Measurements from ENCODE around the gene ASTL. TPM values are rescaled to one million over a fixed set of nuclear protein-coding genes. Genes with fewer than 3 reads are reported as not detected.

The ASTL gene
- polyA plus RNA-seq, 1 experiment: not detected

DNA sequence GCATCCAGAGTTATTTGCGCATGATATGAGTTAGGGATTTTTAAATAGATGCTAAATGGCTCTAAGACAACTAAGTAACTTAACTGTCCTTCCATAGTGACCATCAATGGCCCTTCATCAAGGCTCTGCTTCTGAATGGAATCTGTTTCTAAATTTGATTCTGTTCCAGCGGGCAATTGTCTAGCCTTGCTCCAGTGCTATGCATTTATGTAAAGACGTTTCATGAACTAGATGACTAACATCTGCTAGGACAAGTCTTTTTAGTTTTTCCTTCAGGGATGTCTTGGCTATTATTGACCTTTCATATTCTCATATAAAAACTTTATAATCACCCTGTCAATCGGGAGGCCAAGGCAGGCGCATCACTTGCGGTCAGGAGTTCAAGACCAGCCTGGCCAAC is 9.8 kb downstream of the ASTL start:
- no peak for DNase-seq (ENCODE audit: low read depth)
- CTCF ChIA-PET: interaction anchor here (2.2 kb wide), 1 partner anchor 12 kb away, joined by 7 read pairs; no protein-coding TSS in a partner anchor
- Histone ChIP-seq H3K4me3 (ENCODE audit: low read depth, low read length) (no peak overlapping the region), H3K36me3 (ENCODE audit: control insufficient read depth, insufficient read depth, low read length) (no peaks in the 10 kb centered on the region), H3K27me3 (ENCODE audit: control insufficient read depth, insufficient read depth, low read length) (peaks cover 3% of the 10 kb centered on the region)
- POLR2A ChIA-PET: no interaction called here
- TF ChIP-seq CTCF (IDR thresholded peaks at IDR 0.05; ENCODE audit: insufficient read depth, low read depth, low read length): no peak

GRCh38 chr2:96124406-96125265 is 13.7 kb downstream of the ASTL start:
- ChIA-PET CTCF (interaction anchor here (1.5 to 1.9 kb wide), 2 partner anchors 8 to 49 kb away, joined by 4 to 7 read pairs; partner anchors contain the start of gene ADRA2B), POLR2A (no interaction called here)
- no peak for DNase-seq (ENCODE audit: low read depth)
- Histone ChIP-seq H3K27me3 (ENCODE audit: control insufficient read depth, insufficient read depth, low read length) (peaks cover 20% of the 10 kb centered on the region), H3K4me3 (ENCODE audit: low read depth, low read length) (no peak overlapping the region), H3K36me3 (ENCODE audit: control insufficient read depth, insufficient read depth, low read length) (no peaks in the 10 kb centered on the region)
- TF ChIP-seq CTCF (IDR thresholded peaks at IDR 0.05; ENCODE audit: insufficient read depth, low read depth, low read length): no peak

DNA sequence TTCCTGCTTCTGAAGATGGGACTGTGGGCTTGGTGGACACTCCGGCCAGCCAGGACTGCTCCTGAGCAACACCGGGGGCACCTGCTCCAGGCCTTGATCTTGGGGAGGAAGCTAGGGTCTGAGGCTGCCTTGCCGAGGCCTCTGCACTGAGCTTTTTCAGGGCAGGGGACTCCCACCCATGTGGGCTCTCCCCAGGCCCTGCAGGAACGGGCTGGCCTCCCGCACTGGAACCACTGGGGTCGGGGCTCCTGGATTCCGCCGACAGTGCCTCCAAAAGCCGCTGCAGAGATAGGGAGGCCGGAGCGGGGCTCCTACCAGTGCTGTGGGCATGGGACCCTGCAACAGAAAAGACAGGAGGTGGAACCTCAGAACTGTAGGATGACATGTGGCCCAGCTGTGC is 14.4 kb downstream of the ASTL start:
- no peaks in the 10 kb centered on the region for H3K36me3 ChIP-seq (ENCODE audit: control insufficient read depth, insufficient read depth, low read length)
- no peak for TF ChIP-seq CTCF (IDR thresholded peaks at IDR 0.05; ENCODE audit: insufficient read depth, low read depth, low read length)
- peaks cover 25% of the 10 kb centered on the region for H3K27me3 ChIP-seq (ENCODE audit: control insufficient read depth, insufficient read depth, low read length)
- no peak for DNase-seq (ENCODE audit: low read depth)
- CTCF ChIA-PET: interaction anchor here (1.5 to 1.7 kb wide), 2 partner anchors 50 to 101 kb away, joined by 5 to 7 read pairs; no protein-coding TSS in a partner anchor
- H3K4me3 ChIP-seq (ENCODE audit: low read depth, low read length): no peak overlapping the region
- POLR2A ChIA-PET: no interaction called here

- CTCF ChIA-PET: interaction anchor here (1.5 to 1.7 kb wide), 2 partner anchors 50 to 101 kb away, joined by 5 to 7 read pairs; no protein-coding TSS in a partner anchor
- H3K36me3 ChIP-seq (ENCODE audit: control insufficient read depth, insufficient read depth, low read length): no peaks in the 10 kb centered on the region
- TF ChIP-seq CTCF (IDR thresholded peaks at IDR 0.05; ENCODE audit: insufficient read depth, low read depth, low read length): no peak
- peaks cover 29% of the 10 kb centered on the region for H3K27me3 ChIP-seq (ENCODE audit: control insufficient read depth, insufficient read depth, low read length)
- DNase-seq (ENCODE audit: low read depth): no peak
- POLR2A ChIA-PET: no interaction called here
- H3K4me3 ChIP-seq (ENCODE audit: low read depth, low read length): no peak overlapping the region
These were observed 15.0 kb downstream of the ASTL start for GRCh38 chr2:96123290-96123689.

- CTCF ChIA-PET: interaction anchor here (1.7 kb wide), 1 partner anchor 100 kb away, joined by 5 read pairs; no protein-coding TSS in a partner anchor
- DNase-seq (ENCODE audit: low read depth): no peak
- POLR2A ChIA-PET: no interaction called here
- no peaks in the 10 kb centered on the region for H3K36me3 ChIP-seq (ENCODE audit: control insufficient read depth, insufficient read depth, low read length)
- peaks cover 32% of the 10 kb centered on the region for H3K27me3 ChIP-seq (ENCODE audit: control insufficient read depth, insufficient read depth, low read length)
- TF ChIP-seq CTCF (IDR thresholded peaks at IDR 0.05; ENCODE audit: insufficient read depth, low read depth, low read length): no peak
- no peak overlapping the region for H3K4me3 ChIP-seq (ENCODE audit: low read depth, low read length)
These were observed 15.9 kb downstream of the ASTL start for GRCh38 chr2:96122391-96122790.
